GM12878 (cell line): ENCODE data around the gene MEGF11.

Source experiments
- CREM ChIP-seq: IDR thresholded peaks from 2 replicates; pipeline ENCODE4 v1.6.1; 2014; ENCODE audit warnings: antibody characterized with exemption, low read depth
- CTCF ChIP-seq, 3 experiments: IDR thresholded peaks in 2 of 3; conservative IDR thresholded peaks in 1 of 3; 2 replicates each; pipeline ENCODE4 v1.5.1; 2011; ENCODE audit warnings: low read depth in 3 of 3, low read length in 3 of 3, mild to moderate bottlenecking in 3 of 3, control low read depth in 2 of 3, moderate library complexity in 2 of 3, inconsistent platforms in 1 of 3, mixed read lengths in 1 of 3; ENCODE audit not compliant: control insufficient read depth in 2 of 3, insufficient read depth in 1 of 3; ENCODE audit errors: extremely low read depth in 1 of 3
- E2F8 ChIP-seq: fragments of 450-650 bp; IDR thresholded peaks from 2 replicates; pipeline ENCODE4 v1.6.1; 2018; ENCODE audit warnings: mild to moderate bottlenecking, low read depth, moderate library complexity; ENCODE audit not compliant: partially characterized antibody
- EP300 ChIP-seq, 2 experiments: fragments of 150-350 bp in 1 of 2; IDR thresholded peaks; 2 replicates each; pipeline ENCODE4 v1.6.1; 2011 to 2012; ENCODE audit warnings: low read depth in 2 of 2, low read length in 2 of 2, borderline replicate concordance in 1 of 2, improper control_type of control experiment in 1 of 2, inconsistent platforms in 1 of 2; ENCODE audit not compliant: control insufficient read depth in 1 of 2
- NR2C2 ChIP-seq: IDR thresholded peaks from 2 replicates; pipeline ENCODE4 v1.6.1; 2011; ENCODE audit warnings: borderline replicate concordance, low read depth; ENCODE audit not compliant: control insufficient read depth, insufficient read length
- POLR2A ChIP-seq: IDR thresholded peaks from 2 replicates; pipeline ENCODE4 v1.6.1; 2011; ENCODE audit warnings: low read depth, mild to moderate bottlenecking, low read length
- POLR2AphosphoS5 ChIP-seq: IDR thresholded peaks from 2 replicates; pipeline ENCODE4 v1.6.1; 2011; ENCODE audit warnings: mild to moderate bottlenecking, low read length, inconsistent platforms
- TAF1 ChIP-seq: IDR thresholded peaks from 2 replicates; pipeline ENCODE4 v1.6.1; 2011; ENCODE audit warnings: mild to moderate bottlenecking, low read depth, low read length, borderline replicate concordance
- ZBTB33 ChIP-seq: fragments of 450-650 bp; IDR thresholded peaks from 2 replicates; pipeline ENCODE4 v1.6.1; 2017; ENCODE audit warnings: mild to moderate bottlenecking

- no peak for TF ChIP-seq POLR2AphosphoS5
- TF ChIP-seq TAF1 = no peak
- TF ChIP-seq CREM = no peak
- TF ChIP-seq CTCF (IDR thresholded peaks at IDR 0.05 in 2 of 3, conservative IDR thresholded peaks at IDR 0.05 in 1 of 3; ENCODE audit: control insufficient read depth in 2 of 3, extremely low read depth in 1 of 3, insufficient read depth in 1 of 3, low read depth in 3 of 3, low read length in 3 of 3) = no peak
- no peak for TF ChIP-seq E2F8
- TF ChIP-seq EP300 (IDR thresholded peaks at IDR 0.05; ENCODE audit: borderline replicate concordance in 1 of 2, control insufficient read depth in 1 of 2, low read depth in 2 of 2, low read length in 2 of 2) = no peak
- no peak for TF ChIP-seq ZBTB33
- TF ChIP-seq POLR2A = no peak
- no peak for TF ChIP-seq NR2C2
Observed at GRCh38 chr15:65938604-65939003, 314.9 kb downstream of the MEGF11 start.
